BLaER1 (cell line): ENCODE results near the gene MINDY4.

ENCODE experiments used
- H3K27ac ChIP-seq: shearing (Covaris generic); formaldehyde crosslinking; 2 replicates; pipeline ENCODE4 v1.8.1; 2022
- H3K27me3 ChIP-seq: shearing (Covaris generic); formaldehyde crosslinking; 2 replicates; pipeline ENCODE4 v1.8.1; 2022
- H3K36me3 ChIP-seq: shearing (Covaris generic); formaldehyde crosslinking; 2 replicates; pipeline ENCODE4 v1.8.1; 2022
- H3K4me1 ChIP-seq: shearing (Covaris generic); formaldehyde crosslinking; 2 replicates; pipeline ENCODE4 v1.8.1; 2022
- H3K4me2 ChIP-seq: shearing (Covaris generic); formaldehyde crosslinking; 2 replicates; pipeline ENCODE4 v1.8.1; 2022
- H3K4me3 ChIP-seq: shearing (Covaris generic); formaldehyde crosslinking; 2 replicates; pipeline ENCODE4 v1.8.1; 2022
- H3K9ac ChIP-seq: shearing (Covaris generic); formaldehyde crosslinking; 2 replicates; pipeline ENCODE4 v1.8.1; 2022
- H3K9me3 ChIP-seq: shearing (Covaris generic); formaldehyde crosslinking; 2 replicates; pipeline ENCODE4 v1.8.1; 2022
- H4K20me1 ChIP-seq: shearing (Covaris generic); formaldehyde crosslinking; 2 replicates; pipeline ENCODE4 v1.8.1; 2022
- Cebpa-rat ChIP-seq: shearing (Covaris generic); IDR thresholded peaks from 2 replicates; pipeline ENCODE4 v1.8.1; 2022

The MINDY4 gene

GRCh38 chr7:30771174-30771879 lies at the start of gene MINDY4:
TSS of gene MINDY4 (plus strand) at chr7:30771417. CDS start at chr7:30771494, 77 bp downstream.
- TF ChIP-seq Cebpa-rat = no peak
- H3K9ac ChIP-seq = peak within 1 kb of the TSS; percentile 83
- no peaks in the 10 kb centered on the region for H3K27me3 ChIP-seq
- H3K4me2 ChIP-seq = peak within 1 kb of the TSS; percentile 84
- peak within 1 kb of the TSS; percentile 70 for H3K27ac ChIP-seq
- no peaks in the 10 kb centered on the region for H3K9me3 ChIP-seq
- H4K20me1 ChIP-seq = no peaks in the 10 kb centered on the region
- H3K4me3 ChIP-seq = peak within 1 kb of the TSS; percentile 82
- no peaks in the 10 kb centered on the region for H3K36me3 ChIP-seq
- H3K4me1 ChIP-seq = peaks cover 10% of the 10 kb centered on the region

GRCh38 chr7:30722187-30722586 lies 49.0 kb upstream of the MINDY4 start:
- Histone ChIP-seq H3K4me3 (no peak overlapping the region), H3K9me3 (peaks cover 30% of the 10 kb centered on the region), H3K9ac (no peak overlapping the region), H3K36me3 (no peaks in the 10 kb centered on the region), H3K4me2 (no peak overlapping the region), H3K4me1 (peaks cover 11% of the 10 kb centered on the region), H4K20me1 (no peaks in the 10 kb centered on the region), H3K27me3 (no peaks in the 10 kb centered on the region), H3K27ac (no peak overlapping the region)
- TF ChIP-seq Cebpa-rat = no peak

- no peak overlapping the region for H3K9ac ChIP-seq
- H3K4me3 ChIP-seq = no peak overlapping the region
- no peak overlapping the region for H3K27ac ChIP-seq
- TF ChIP-seq Cebpa-rat = no peak
- no peaks in the 10 kb centered on the region for H4K20me1 ChIP-seq
- H3K36me3 ChIP-seq = no peaks in the 10 kb centered on the region
- H3K4me1 ChIP-seq = peaks cover 16% of the 10 kb centered on the region
- H3K27me3 ChIP-seq = no peaks in the 10 kb centered on the region
- H3K9me3 ChIP-seq = peaks cover 27% of the 10 kb centered on the region
- no peak overlapping the region for H3K4me2 ChIP-seq
Measured at GRCh38 chr7:30722671-30723070, 48.5 kb upstream of the MINDY4 start.

GRCh38 chr7:30723776-30724175 lies 47.4 kb upstream of the MINDY4 start:
- Histone ChIP-seq H4K20me1 (no peaks in the 10 kb centered on the region), H3K36me3 (no peaks in the 10 kb centered on the region), H3K27me3 (no peaks in the 10 kb centered on the region), H3K4me1 (peaks cover 27% of the 10 kb centered on the region), H3K4me3 (no peak overlapping the region), H3K27ac (no peak overlapping the region), H3K4me2 (no peak overlapping the region), H3K9me3 (peaks cover 16% of the 10 kb centered on the region), H3K9ac (no peak overlapping the region)
- TF ChIP-seq Cebpa-rat = no peak

- H3K9me3 ChIP-seq = no peaks in the 10 kb centered on the region
- H4K20me1 ChIP-seq = no peaks in the 10 kb centered on the region
- no peaks in the 10 kb centered on the region for H3K36me3 ChIP-seq
- H3K9ac ChIP-seq = no peak overlapping the region
- peak overlapping the region; percentile 67 for H3K4me2 ChIP-seq
- H3K4me1 ChIP-seq = peaks cover 29% of the 10 kb centered on the region
- H3K4me3 ChIP-seq = no peak overlapping the region
- H3K27ac ChIP-seq = peak overlapping the region; percentile 56; the same call in 1 of the 2 replicates
- 0 out of 2 replicates have a peak, but pooled peaks have one; percentile 19 for TF ChIP-seq Cebpa-rat
- no peaks in the 10 kb centered on the region for H3K27me3 ChIP-seq
Measured at GRCh38 chr7:30726296-30727006, 44.8 kb upstream of the MINDY4 start.

GRCh38 chr7:30727061-30727945 lies 43.9 kb upstream of the MINDY4 start:
- no peak overlapping the region for H3K4me3 ChIP-seq
- H3K4me1 ChIP-seq = peaks cover 29% of the 10 kb centered on the region
- H3K27ac ChIP-seq = peak overlapping the region; percentile 56
- H3K9me3 ChIP-seq = no peaks in the 10 kb centered on the region
- H3K27me3 ChIP-seq = no peaks in the 10 kb centered on the region
- H4K20me1 ChIP-seq = no peaks in the 10 kb centered on the region
- TF ChIP-seq Cebpa-rat = no peak
- H3K9ac ChIP-seq = no peak overlapping the region
- no peaks in the 10 kb centered on the region for H3K36me3 ChIP-seq
- H3K4me2 ChIP-seq = peak overlapping the region; percentile 67

- H3K9me3 ChIP-seq = no peaks in the 10 kb centered on the region
- H3K4me2 ChIP-seq = peak overlapping the region; percentile 67
- H3K27ac ChIP-seq = 0 out of 2 replicates have a peak overlapping the region, but pooled peaks have one; percentile 56
- H3K27me3 ChIP-seq = no peaks in the 10 kb centered on the region
- no peak for TF ChIP-seq Cebpa-rat
- H3K4me3 ChIP-seq = no peak overlapping the region
- no peaks in the 10 kb centered on the region for H3K36me3 ChIP-seq
- no peaks in the 10 kb centered on the region for H4K20me1 ChIP-seq
- no peak overlapping the region for H3K9ac ChIP-seq
- H3K4me1 ChIP-seq = peaks cover 29% of the 10 kb centered on the region
Measured at GRCh38 chr7:30728591-30729100, 42.6 kb upstream of the MINDY4 start.

- Histone ChIP-seq H3K4me3 (no peak overlapping the region), H4K20me1 (no peaks in the 10 kb centered on the region), H3K4me2 (no peak overlapping the region), H3K27me3 (no peaks in the 10 kb centered on the region), H3K4me1 (peaks cover 29% of the 10 kb centered on the region), H3K9ac (no peak overlapping the region), H3K9me3 (no peaks in the 10 kb centered on the region), H3K27ac (no peak overlapping the region), H3K36me3 (no peaks in the 10 kb centered on the region)
- no peak for TF ChIP-seq Cebpa-rat
Measured at GRCh38 chr7:30729642-30730041, 41.6 kb upstream of the MINDY4 start.

GRCh38 chr7:30730097-30730496 lies 41.1 kb upstream of the MINDY4 start:
- no peaks in the 10 kb centered on the region for H3K9me3 ChIP-seq
- H3K4me2 ChIP-seq = no peak overlapping the region
- peaks cover 29% of the 10 kb centered on the region for H3K4me1 ChIP-seq
- TF ChIP-seq Cebpa-rat = no peak
- no peak overlapping the region for H3K9ac ChIP-seq
- H3K27me3 ChIP-seq = no peaks in the 10 kb centered on the region
- no peaks in the 10 kb centered on the region for H4K20me1 ChIP-seq
- no peak overlapping the region for H3K27ac ChIP-seq
- H3K4me3 ChIP-seq = no peak overlapping the region
- no peaks in the 10 kb centered on the region for H3K36me3 ChIP-seq
